HG02884 (cell line): ENCODE measurements around the gene SLN.

Source experiments
- ATAC-seq: cut with Tn5 transposase; IDR thresholded peaks from one replicate; pipeline ENCODE4 v1.9.1; 2021; ENCODE audit warnings: mild to moderate bottlenecking, moderate library complexity; ENCODE audit not compliant: unreplicated experiment

The SLN gene

DNA sequence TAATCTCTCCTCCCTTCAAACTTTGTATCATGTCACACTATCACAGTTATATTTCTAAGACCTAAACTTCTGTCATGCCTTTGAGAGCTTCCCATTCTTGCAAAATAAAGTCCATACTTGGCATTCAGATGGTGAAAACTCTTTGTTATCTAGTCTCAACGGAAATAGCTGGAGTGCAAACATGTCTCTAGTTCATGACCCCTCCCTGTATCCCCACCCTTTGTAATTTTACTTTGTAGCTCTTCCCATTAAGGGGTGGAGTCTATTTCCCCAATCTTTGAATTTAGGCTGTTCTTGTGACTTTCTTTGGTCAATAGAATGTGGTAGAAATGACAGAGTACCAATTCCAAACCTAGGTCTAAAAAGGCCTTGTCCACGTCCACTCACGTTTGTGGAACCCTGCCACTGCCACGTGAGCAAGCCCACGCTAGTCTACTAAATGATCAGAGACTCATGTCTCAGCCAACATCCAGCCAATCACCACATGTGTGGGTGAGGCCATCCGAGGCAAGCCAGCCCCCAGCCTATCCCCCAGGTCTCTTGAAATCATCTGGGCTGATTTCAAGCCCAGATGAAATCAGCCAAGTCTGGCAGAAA lies 23.4 kb downstream of the SLN start:
- no peak for ATAC-seq

- ATAC-seq = no peak
Observed at GRCh38 chr11:107683807-107684206, 28.0 kb downstream of the SLN start.

DNA sequence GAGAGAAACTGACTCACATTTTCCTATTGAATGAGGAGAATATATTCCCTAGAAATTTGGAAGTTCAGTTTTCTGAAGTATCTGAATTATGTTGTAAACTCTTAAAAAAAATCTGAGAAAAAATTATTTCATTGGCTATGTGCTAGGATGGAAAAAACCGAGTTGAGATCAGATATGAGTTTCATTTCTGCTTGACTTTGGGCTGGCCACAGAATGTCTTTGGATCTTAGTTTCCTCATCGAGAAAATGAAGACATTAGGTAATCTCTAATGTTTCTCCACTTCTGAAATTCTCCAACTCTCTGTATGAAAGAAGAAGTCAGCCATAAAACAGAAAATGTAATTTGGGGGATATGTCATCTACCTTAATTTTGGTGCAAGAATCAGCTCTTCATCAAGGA lies 28.8 kb downstream of the SLN start:
- no peak for ATAC-seq

DNA sequence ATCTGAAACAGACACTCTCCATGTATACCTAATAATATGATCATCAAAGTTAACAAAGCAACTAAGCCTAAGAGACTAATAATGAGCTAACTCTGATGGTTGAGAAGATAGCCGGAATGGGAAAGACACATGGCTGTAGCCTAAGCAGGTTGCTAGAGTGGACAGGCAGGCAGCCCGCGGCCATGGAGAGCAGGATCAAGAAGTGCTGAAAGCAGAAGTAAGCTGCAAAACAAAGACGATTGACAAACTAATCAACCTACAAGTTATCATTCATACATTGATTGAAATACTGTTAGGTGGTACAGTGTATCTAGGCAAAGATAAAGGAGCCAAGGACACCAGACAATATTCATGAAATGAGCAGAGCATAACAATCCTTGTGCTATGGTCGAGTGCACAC lies 29.3 kb downstream of the SLN start:
- ATAC-seq = no peak

GRCh38 chr11:107682171-107682570 lies 29.7 kb downstream of the SLN start:
- ATAC-seq = no peak

- ATAC-seq = no peak
Observed at GRCh38 chr11:107679255-107680024, 32.4 kb downstream of the SLN start.

DNA sequence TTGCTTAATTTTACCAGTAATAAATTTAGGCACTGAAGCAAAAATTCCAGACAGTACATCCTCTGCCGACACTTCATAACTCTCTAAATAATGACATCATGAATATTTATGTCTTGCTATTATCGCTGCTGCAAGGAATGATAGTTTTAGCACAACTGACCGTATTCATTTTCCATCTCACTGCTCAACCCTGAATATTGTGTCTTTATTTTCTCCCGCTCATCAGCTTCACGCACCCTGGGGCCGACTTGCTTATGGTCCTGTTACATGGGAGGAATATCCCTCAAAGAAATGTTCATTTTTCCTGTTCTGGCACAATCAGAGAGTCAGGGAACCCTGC lies 33.3 kb downstream of the SLN start:
- no peak for ATAC-seq

DNA sequence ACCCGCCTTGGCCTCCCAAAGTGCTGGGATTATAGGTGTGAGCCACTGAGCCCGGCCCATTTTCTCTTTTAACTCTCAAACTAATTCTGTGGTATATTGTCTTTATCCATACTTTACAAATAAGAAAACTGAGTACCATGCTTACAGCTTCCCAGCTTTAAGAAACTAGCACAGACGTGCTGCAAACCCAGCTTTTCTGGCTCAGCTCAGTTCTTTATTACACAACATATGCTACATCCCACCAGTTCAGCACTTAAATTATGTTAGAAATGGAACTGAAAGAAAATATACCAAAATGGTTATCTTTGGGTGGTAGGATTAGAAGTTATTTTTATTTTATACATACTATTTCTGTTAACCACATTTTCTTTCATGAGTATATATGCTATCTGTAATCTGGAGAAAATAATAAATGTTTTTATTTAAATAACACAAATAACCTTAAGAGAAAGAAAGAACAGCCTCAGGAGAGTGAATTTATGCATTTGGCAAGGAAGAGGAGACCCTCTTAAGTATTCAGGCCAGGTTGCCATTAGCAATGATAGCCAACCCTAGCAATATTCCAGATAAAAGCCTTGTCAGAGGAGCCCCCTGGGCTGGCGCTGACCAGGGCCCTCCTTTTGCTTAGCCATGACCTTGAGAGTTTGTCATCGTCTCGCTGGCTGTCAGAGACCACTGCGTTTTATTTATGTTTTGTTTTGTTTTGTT lies 33.8 kb downstream of the SLN start:
- no peak for ATAC-seq

DNA sequence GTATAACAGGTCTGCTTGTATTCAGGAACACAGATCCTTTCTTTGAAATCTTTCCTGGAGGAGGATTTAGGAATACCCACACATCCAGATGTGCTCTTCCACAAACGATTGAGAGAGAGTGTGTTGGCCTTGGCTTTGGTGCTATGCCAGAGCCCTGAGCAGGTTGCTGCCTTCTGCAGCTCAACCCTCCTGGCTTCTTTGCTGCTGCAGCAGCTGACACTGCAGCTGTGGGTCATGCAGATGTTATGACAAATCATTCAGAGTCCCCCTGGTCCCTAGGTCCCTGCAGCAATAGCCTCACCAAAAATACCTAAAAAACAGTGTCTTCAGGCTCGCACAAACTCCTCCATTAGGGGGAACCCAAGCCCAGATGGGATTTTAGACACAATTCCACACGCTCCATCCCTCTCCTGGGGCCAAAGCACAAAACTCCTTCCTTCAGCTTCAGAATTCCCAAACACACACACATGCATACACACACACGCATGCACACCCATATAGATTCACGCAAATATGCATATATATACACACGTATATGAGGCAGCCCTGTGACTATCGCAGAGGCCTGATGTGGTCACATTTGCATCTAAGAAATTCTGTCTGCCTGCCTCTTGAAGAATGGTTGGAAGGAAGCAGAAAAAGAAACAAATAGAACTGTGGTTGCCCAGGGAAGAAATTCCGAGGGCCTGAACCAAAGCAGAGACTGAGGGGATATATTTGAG lies 35.4 kb downstream of the SLN start:
- ATAC-seq = no peak

- ATAC-seq = no peak
Observed at GRCh38 chr11:107675902-107676301, 36.0 kb downstream of the SLN start.

DNA sequence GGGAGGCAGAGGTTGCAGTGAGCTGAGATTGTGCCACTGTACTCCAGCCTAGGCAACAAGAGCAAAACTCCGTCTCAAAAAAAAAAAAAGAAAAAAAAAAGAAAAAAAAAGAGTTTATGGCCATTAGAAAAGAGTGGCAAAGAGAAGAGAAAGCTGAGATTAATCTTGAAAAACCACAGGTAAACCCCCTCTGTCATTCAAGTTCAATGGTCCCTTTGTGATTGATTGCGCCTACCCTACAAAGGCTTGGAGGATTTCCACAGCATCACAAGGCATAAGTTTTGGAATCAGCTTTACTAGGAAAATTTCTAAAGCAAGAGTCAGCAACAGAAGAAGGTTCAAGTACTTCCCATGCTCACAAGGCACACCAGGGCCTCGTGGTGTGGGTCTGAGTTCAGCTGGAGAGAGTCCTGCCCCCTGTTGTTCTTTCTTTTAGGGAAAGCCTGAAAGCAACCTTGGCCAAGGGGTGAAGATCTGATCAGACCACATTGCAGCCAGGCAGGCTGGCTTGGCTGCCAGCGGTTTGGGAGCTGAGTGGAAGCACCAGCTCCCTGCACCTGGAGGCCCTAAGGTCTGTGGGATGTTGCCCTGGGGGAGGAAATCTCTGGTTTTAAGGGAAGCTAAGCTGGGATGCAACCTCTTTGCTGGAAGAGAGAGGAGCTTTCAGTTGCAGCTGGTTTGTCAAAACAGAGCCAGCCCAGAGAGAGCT lies 41.8 kb downstream of the SLN start:
- ATAC-seq = no peak

- no peak for ATAC-seq
Observed at GRCh38 chr11:107669191-107669740, 42.6 kb downstream of the SLN start.

DNA sequence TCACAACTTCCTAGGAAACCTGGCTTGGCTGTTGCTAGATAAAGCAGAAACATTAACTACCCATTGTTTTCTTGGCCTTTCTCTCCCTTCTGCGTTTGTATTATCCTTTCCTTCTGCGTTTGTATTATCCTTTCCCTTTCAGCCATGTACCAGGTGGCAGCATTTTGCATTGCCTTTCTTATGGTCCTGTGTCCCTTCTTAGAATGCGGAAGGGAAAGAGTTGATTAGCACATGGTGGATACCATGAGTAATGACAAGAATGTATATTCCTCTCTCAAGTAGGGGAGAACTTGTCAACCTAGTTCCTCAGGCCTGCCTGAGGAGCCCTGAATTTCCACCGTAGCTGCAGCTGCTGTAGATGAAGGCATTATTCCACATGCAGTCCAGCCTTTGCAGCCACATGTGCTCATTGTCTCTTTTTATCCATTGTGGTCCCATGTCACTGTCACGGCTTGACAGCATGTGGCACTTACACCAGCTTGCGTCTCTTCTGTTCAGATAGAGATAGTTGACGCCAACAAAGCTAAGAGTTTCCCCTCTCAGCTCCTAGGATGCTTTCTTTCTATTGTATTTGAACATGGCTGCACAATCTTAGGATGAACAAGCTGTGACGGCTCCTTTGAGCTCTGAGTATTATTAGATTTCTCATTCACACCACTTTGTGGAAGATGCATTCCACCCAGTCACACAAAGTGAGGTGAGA lies 44.8 kb downstream of the SLN start:
- no peak for ATAC-seq

- no peak for ATAC-seq
Observed at GRCh38 chr11:107665018-107665417, 46.8 kb downstream of the SLN start.

GRCh38 chr11:107661656-107662055 lies 50.2 kb downstream of the SLN start:
- no peak for ATAC-seq

DNA sequence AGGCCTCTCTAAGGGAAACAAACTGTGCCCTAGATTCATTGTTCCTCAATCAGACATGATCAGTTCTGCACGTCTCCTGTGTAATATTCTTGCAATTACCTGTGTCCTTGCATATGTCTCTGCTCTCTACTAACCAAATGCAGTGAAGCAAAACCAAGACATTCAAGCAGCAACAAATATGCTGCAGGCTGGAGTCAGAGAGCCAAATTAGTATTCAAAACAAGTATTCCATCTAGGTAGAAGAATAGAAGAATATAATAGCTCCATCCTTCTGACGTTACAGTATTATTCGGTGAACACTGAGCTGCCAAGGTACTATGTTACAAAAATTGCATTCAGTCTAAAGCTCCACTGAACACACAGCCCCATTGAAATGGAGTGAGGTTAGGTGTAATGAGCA lies 51.8 kb downstream of the SLN start:
- ATAC-seq = no peak

GRCh38 chr11:107659310-107659709 lies 52.5 kb downstream of the SLN start:
- no peak for ATAC-seq
